Gastroesophageal sphincter (tissue), 3 donors: ENCODE measurements around the gene IQSEC3.

ENCODE experiments used
- CTCF ChIP-seq, 4 experiments: fragments of 200-600 bp in 2 of 4; fragments of 450-650 bp in 2 of 4; sonication (generic) in 1 of 4; IDR thresholded peaks; one replicate each; pipeline ENCODE4 v1.5.1; 2017 to 2019; ENCODE audit warnings: antibody characterized with exemption in 4 of 4, mild to moderate bottlenecking in 2 of 4, moderate library complexity in 2 of 4
- POLR2A ChIP-seq, 2 donors: fragments of 450-650 bp; IDR thresholded peaks; one replicate each; pipeline ENCODE4 v1.6.1; 2017; ENCODE audit warnings: antibody characterized with exemption in 2 of 2, mild to moderate bottlenecking in 2 of 2, moderate library complexity in 1 of 2
- POLR2AphosphoS5 ChIP-seq: sonication (generic); formaldehyde crosslinking; IDR thresholded peaks from one replicate; pipeline ENCODE4 v1.6.1; 2017; ENCODE audit warnings: antibody characterized with exemption

- TF ChIP-seq CTCF (IDR thresholded peaks at IDR 0.05) (no peak), POLR2AphosphoS5 (no peak), POLR2A (IDR thresholded peaks at IDR 0.05) (no peak)
Measured at GRCh38 chr12:118591-118990, 52.0 kb downstream of the IQSEC3 start.
